ENCODE measurements around the gene NINJ2.

DNA sequence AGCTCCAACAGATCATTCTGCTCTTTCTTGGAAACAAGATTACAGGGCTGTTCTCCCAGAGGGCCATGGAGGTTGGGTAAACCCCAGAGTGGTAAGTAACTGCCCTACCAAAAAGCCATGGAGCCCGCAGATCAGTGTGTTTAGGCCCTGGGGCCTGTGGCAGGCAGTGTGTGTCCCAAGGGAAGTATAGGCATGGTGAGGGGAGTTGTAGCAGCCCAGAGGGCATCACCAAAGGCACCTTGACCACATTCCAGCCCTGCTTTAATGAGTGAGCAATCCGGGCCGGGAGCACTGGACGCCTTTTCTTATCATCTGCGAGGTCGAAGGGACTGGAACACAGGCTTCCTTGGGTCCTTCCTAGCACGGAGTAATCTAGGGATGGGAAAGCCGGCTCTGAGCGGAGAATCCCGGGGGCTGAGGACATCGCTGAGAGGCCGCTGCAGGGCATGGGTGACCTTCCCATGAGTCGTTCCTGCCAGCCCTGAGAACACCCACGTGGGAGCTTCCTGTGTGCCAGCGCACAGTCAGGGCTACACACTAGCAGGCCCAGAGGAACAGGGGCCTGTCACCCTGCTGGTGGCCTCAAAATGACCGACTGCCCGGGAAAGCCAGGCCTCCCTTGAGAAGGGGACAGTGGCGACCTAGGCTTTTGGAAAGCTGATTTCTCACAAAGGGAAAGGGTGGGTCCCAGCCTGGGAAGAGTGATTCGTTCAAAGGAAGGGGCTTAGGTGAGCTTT lies 91.3 kb downstream of the NINJ2 start:
- TF ChIP-seq, protein P1, sequence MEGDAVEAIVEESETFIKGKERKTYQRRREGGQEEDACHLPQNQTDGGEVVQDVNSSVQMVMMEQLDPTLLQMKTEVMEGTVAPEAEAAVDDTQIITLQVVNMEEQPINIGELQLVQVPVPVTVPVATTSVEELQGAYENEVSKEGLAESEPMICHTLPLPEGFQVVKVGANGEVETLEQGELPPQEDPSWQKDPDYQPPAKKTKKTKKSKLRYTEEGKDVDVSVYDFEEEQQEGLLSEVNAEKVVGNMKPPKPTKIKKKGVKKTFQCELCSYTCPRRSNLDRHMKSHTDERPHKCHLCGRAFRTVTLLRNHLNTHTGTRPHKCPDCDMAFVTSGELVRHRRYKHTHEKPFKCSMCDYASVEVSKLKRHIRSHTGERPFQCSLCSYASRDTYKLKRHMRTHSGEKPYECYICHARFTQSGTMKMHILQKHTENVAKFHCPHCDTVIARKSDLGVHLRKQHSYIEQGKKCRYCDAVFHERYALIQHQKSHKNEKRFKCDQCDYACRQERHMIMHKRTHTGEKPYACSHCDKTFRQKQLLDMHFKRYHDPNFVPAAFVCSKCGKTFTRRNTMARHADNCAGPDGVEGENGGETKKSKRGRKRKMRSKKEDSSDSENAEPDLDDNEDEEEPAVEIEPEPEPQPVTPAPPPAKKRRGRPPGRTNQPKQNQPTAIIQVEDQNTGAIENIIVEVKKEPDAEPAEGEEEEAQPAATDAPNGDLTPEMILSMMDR (IDR thresholded peaks at IDR 0.05): no peak
- TF ChIP-seq POLR2A (IDR thresholded peaks at IDR 0.05): no peak
- no peak for TF ChIP-seq EP300 (IDR thresholded peaks at IDR 0.05)
- TF ChIP-seq POLR2AphosphoS5 (IDR thresholded peaks at IDR 0.05): no peak

Measured in gastroesophageal sphincter (tissue), 3 donors.